Hematopoietic multipotent progenitor cell treated with erythropoietin and hydrocortisone succinate and interleukin-3 and kit ligand, for 8 days (in vitro differentiated cells): ENCODE results near the gene RTP5.
"Not testable (repeated sequence)": the region's sequence is repeated elsewhere in the genome, so short reads cannot be mapped to it uniquely, and the experiment has no call there.

Source experiments
- DNase-seq: peaks from one replicate; pipeline ENCODE4 v3.0.0-alpha.2; 2015

RTP5 gene

DNA sequence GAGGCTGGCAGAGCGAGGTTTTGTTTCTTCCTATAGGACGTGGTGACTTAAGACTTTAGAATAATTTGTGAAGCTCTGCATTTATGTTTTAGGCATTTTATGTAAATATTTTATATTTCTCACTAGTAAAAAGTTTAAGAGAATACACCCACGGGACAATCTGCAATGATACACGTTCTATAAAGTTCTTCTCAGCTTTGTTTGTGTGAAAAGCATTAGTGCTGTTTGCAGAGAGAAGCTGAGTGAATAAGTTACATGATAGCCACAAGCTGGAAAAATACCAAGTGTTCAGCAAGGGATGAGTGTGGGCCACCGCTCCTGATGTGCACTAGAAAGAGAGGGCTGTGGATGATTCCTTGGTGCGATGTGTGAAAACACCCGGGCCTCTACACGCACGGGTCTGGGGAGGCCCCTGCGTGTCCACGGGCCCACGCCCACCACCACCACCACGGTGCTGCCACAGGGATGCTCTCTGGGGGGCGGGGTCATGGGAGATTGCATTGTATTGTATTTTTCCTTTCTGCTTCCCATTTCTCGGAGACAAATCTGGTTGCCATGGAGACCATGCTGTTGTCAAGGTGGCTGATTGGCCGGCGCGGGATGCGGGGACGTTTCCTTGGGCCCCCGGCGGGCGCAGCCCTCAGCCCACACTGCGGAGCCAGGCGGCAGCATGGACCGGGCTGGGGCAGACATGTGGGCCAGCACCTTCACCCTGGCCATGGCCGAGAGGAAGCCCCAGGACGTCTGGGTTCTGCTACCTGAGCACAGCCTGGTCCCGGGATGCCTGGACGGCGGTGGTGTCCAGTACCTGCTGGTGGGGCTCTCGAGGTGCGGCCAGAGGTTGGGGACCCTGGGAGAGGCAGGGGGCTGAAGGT, at the start of gene RTP5:
Gene RTP5, plus strand, starts transcription at position 643 of the 875 bp plus-strand sequence. Its CDS starts 28 bp downstream, at position 671.
- DNase-seq = no peak

DNA sequence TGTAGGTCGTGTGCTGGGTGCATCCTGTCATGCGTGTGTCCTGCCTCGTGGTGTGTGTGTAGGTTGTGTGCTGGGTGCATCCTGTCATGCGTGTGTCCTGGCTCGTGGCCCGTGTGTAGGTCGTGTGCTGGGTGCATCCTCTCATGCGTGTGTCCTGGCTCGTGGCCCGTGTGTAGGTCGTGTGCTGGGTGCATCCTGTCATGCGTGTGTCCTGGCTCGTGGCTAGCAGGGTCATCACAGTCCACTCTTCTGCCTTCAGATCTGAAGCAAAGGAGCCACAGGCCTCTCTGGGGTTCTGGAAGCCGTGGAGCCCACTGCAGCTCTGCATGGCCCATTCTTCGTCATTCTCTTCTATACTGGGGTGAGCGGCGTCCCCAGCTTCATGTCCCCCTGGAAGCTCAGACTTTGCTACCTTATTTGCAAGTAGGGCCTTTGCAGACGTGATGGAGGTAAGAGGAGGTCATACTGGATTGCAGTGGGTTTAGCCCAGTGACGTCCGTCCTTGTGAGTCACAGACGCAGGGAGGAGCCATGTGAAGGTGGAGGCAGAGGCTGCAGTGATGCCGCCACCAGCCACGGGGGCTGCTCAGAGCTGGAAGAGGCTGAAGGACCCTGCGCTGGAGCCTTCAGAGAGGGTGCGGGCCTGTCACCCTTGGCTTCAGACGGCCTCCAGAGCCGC, 49.4 kb upstream of the RTP5 start:
- not testable (repeated sequence) for DNase-seq

DNA sequence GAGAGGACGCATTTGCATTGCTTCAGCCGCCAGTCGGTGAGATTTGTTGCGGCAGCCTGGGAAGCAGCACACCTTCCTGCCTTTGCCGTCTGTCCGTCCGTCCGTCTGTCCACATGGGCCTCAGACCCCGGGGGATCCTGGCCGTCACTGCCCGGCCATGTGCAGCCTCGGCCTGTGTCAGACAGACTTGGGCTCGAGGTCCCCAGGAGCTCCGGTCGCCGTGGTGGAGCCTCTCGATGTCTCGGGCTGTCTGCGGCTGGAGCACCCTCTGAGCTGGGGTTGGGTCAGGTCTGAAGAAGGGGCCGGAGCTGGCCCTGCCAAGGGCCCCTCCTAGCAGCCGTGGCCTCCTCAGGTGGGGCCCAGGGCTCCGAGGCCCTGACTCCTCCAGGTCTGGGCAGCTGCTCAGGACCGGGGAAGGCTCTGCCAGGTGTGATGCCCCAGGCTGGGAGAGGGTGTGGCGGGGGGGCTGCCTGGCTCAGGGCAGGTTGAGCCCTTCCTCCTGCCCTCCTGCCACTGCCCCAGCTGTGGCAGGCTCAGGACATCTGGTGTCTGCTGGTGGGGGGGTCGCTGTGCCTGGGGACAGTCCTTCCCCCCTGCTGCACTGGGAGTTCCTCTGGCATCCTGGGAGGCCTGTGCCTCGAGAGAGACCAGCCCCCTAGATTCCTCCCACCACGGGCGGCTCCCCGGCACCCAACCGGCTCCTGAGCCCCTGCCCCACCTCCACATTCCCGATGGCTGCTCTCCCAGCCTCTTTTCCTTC, 48.7 kb upstream of the RTP5 start:
- DNase-seq = no peak

DNA sequence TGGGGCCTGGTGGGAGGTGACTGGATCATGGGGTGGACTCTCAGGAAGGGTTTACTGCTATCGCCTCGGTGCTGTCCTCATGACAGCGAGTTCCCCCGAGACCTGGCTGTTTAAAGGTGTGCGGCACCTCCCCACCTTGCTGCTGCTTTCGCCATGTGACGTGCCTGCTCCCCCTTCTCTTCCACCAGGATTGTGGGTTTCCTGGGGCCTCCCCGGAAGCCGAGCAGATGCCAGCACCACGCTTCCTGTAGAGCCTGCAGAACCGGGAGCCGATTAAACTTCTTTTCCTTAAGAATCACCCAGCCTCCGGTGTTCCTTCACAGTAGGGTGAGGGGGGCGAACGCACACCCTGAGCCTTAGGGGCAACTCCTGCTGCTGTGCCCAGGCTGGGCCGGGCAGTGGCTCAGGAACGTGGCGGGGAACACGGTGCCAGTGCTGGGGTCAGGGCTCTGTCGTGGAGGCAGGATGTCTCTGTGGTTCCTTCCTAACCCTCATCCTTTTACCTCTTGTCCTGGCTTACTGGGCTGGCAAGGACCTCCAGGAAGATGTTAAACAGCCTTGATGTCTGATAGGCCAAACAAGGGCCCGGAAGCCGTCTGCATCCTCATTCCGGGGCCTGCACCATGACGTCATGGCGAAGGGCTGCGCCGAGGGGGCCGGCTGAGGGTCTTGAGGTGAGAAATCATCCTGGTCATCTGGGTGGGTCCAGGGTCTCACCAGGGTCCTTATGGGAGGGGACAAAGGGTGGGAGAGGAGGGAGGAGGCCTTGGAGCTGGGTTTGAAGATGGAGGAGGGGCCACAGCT, 47.9 kb upstream of the RTP5 start:
- no peak for DNase-seq

DNA sequence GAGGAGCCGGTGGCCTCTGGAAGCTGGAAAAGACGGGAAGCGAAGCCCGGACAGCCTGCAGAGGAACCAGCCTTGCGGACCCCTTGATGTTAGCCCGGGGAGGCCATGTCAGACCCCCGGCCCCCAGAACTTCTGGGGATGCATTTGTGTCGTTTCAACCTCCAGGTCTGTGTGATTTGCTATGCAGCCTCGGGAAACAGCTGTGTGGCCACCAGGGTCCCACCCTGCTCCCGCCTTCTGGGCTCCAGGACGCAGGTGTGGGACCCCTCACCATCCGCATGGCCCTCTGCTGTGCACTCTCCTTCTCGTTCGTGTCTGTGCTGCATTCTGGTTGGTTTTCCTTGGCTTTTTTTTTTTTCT, 47.3 kb upstream of the RTP5 start:
- no peak for DNase-seq

DNA sequence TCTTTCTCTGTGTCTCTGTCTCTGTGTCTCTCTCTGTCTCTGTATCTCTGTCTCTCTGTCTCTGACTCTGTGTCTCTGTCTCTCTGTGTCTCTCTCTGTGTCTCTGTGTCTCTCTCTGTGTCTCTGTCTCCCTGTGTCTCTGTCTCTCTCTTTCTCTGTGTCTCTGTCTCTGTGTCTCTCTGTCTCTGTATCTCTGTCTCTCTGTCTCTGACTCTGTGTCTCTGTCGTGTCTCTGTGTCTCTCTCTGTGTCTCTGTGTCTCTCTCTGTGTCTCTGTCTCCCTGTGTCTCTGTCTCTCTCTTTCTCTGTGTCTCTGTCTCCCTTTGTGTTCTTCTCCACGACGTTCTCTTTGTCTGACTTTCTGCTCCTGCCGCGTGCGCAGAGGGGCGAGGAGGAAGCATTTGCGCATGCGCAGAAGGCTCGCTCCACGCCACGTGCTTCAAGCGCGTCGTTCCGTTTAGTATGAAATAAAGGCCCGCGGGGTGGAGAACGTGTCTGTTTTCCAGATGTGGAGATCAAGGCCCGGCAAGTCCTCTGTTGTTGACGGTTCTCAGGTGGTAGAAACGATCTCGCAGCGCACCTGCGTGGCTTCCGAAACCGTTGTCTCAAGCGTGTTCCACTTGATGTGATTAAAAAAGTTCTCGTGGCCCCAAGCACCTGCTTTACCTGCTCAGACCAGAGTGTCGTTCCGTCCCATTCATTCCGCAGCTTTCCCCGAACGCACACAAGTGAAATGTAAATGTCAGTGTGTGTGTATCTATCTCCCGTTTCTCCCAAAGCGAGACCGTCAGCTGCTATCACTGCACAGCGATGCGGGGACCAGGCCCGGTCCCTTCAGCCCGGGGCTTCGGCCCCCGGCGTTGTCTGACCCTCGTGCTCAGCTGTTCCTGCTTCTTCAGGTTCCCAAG, 45.7 kb upstream of the RTP5 start:
- DNase-seq = not testable (repeated sequence)

DNA sequence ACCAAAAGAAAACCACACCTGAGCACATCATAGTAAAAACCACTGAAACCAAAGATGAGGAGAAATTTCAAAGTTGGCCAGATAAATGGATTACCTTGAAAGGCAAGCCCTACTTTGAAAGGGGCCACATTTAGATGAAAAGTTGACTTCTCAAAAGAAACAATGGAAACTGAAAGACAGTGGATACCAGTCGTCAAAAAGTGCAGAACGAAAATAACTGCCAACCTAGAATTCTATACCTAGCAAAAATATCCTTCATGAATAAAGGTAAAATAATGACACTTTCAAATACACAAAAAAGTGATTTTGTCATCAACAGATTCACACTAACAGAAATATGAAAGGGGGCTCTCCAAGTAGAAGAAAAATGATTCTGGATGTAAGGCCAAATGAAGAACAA, 42.1 kb upstream of the RTP5 start:
- DNase-seq = no peak

DNA sequence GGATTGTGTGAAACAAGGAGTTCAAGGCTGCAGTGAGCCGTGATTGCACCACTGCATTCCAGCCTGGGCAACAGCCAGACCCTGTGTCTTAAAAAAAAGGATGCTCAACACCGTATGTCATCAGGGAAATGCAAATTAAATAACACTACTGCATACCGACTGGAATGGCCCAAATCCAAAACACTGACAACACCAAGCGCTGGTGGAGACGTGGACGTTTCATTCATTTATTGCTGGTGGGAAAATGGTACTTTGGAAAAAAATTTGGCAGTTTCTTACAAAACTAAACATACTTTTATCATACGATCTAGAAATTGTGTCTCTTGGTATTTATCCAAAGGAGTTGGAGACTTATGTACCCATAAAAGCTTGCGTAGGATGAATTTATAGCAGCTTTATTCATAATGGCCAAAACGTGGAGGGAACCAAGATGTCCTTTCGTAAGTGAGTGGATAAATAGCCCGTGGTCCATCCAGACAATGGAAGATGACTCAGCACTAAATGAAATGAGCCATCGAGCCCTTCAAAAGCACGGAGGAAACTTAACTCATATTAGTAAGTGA, 36.3 kb upstream of the RTP5 start:
- no peak for DNase-seq

DNA sequence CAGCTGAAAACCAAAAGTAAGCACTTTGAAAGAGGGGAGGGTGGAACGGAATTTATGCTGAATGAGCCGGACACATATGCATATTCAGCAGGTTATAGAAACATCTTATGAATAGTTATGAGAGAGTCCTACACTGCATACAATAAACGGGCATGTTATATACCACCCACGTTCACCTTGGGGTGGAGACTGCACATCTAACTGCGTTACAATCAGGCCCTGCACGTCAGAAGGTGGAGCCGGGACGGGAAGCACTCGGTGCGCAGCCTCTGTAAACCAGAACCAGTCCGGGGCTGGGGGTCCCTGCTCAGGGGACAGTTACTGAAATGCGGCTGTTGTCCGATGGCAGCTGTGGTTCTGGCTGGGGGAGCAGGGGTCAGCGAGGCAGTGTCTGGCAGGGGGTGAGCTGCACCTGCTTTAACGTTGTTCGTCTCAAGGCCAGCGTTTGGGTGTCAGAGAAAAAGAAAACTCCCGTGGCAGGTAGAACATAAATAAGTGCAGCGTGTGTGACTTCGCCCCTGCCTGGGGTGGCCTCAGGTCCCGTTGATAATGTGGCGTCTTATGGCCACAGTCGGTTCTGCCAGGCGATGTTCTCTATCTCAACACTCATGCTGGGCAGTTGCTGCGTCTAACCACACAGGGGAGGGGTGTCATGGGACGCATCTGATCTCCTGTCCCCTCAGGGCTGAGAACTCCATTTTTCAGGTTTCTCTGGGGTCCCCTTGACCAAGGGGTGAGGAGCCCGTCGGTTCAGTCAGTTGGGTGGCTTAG, 35.6 kb upstream of the RTP5 start:
- not testable (repeated sequence) for DNase-seq

DNA sequence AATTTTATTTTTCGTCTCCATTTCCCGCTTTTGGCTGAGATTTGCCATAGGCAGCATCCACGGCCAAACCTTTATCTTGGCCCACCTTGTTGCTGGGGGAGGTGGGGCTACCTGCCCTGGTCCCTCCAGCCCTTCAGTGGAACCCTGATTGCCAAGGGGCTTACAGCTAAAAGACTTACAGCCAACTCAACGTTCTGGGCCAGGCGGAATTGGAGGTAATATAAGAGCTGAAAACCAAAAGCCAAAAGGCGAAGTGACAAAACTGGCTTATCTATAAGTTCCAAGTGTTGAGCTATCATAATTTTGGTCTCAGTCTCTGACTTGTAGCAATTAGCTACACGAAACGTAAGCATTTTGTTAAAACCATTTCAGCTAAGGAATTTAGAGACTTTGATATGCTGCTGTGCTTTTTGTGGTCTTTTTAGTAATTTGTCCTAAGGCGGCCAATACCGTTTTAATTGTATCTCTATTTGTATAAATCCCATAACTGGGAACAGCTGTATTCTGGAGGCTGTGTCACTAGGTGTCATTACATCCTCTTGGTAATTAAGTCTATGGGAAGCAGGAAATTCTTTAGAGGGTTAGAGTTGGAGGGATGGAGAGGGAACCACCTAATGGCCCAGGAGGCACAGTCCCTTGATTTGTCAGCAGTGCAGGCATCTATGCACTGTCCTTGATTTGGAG, 34.9 kb upstream of the RTP5 start:
- DNase-seq = no peak

DNA sequence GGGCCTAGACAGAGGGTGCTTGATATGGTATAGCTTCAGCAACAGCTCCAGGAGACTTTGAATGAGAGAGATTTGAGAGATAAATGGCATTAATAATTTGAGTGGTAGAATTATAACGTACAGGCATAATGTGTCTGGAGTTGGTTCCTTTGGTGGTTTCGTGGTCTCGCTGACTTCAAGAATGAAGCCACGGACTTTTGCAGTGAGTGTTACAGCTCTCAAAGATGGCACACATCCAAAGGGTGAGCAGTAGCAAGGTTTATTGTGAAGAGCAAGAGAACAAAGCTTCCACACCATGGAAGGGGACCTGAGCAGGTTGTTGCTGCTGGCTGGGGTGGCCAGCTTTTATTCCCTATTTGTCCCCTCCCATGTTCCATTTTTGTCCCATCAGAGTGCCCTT, 33.9 kb upstream of the RTP5 start:
- DNase-seq = no peak

DNA sequence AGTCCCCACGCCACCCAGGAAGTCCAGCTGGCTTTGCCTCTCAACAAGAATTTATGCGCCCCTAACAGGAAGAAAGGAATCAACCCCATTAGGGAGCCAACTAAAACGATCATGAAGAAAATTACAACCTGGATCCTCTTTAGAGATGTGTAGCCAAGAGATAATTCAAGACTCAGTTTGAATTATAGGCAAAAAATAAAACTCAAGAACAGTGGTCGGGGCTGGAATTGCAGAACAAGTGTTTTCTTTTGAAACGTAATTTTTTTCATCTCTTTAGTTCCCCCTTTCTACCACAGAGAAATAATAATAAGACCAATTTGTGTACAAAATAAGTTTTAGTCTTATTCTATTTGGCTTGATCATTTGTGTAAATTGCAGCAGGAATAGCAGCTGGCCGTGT, 33.2 kb upstream of the RTP5 start:
- DNase-seq = no peak

DNA sequence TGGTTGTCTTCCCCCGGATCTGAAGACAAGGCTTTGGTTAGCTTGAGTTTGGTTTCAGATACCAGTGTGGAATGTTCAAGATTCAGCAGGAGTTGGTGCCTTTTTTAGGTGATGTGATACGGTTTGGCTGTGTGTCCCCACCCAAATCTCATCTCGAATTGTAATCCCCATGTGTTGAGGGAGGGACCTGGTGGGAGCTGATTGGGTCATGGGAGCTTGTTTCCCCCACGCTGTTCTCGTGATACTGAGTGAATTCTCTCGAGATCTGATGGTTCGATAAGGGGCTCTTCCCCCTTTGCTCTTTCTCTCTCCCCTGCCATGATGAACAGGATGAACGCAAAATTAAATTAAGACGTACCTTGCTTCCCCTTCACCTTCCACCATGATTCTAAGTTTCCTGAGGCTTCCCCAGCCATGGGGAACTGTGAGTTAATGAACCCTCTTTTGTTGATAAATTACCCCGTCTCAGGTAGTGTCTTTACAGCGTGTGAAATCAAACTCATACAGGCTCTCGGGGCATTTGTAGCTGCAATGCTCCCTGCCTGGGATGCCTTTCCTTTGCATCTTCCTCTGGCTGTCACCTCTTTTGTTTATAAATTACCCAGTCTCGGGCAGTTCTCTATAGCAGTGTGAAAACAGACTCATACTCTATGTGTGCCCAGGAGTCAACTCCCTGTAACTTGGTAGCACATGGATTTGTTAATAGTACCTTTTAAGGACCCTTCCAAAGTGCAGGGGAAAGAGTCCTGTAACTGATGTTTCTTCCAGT, 32.1 kb upstream of the RTP5 start:
- DNase-seq = no peak

DNA sequence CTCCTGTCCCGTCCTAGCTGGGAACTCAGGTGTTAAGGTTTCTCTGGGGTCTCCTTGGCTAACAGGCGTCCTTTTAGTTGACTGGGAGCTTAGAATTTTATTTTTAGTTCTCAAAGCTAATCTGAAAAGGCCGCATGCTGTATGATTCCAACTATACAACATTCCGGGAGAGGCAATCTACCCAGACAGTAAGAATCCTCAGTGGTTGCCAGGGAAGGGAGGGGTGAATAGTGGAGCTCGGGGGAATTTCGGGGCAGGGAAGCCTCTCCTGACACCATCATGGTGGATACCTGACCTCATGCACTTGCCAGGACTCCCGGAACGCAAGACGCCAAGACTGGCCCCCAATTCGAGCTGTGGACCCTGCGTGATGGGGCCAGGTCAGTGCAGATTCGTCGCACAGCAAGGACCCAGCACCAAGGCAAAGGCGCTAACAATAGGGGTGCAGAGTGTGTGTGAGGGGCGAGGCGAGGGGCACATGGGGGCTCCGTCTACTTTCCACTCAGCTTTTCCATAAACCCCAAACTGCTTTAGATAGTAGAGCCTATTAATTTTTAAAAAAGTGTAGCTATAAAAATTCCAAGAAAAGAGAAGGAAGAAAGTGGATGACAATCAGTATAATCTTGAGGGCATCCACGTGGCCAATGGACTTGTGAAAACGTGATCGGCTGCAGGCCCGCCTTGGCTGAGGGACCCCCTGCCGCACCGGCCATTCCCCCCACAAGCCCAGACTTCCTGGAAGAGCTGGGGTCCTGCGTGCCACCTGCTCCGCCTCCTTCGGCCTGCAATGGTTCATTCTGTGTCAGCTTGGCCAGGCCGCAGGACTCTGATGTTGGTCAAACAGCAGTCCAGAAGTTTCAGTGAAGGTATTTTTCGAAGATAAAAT, 28.1 kb upstream of the RTP5 start:
- DNase-seq = no peak

DNA sequence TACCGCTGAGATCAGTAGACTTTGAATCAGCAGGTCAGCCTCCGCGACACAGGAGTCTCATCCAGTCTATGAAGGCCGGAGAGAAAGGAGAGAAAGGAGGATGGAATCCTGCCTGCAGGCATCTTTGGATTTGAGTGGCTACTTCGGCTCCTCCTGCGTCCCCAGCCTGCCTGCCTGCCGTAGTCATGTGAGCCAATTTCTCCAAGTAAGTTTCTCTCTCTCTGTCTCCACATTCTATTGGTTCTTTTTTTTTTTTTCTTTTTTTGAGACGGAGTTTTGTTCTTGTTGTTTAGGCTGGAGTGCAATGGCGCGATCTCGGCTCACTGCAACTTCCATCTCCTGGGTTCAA, 27.5 kb upstream of the RTP5 start:
- DNase-seq = no peak

DNA sequence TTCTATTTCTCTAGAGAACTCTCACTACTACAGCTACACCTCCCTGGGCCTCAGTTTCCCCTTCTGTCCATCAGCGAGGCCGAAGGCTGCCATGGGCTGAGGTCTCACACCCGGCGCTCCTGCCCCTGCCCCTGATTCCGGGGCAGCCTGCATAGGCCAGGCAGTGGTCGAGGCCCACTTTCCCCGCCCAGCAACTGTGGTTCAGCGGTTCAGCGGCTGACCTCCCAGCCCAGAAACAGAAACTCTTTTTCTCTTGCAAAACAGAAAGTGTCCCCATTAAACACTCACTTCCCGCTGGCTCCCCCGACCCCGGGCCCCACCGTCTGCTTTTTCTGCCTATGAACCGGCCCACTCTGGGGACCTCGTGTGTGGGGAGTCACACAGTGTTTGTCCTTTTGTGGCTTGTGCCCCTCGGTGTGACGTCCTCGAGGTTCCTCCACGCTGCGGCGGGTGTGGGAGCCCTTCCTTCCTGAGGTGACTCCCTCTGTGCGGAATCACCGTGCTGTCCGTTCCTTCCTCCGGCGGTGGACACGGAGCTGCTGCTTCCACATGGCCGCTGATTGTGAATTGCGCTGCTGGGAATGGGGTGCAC, 26.8 kb upstream of the RTP5 start:
- DNase-seq = peak; percentile 7

DNA sequence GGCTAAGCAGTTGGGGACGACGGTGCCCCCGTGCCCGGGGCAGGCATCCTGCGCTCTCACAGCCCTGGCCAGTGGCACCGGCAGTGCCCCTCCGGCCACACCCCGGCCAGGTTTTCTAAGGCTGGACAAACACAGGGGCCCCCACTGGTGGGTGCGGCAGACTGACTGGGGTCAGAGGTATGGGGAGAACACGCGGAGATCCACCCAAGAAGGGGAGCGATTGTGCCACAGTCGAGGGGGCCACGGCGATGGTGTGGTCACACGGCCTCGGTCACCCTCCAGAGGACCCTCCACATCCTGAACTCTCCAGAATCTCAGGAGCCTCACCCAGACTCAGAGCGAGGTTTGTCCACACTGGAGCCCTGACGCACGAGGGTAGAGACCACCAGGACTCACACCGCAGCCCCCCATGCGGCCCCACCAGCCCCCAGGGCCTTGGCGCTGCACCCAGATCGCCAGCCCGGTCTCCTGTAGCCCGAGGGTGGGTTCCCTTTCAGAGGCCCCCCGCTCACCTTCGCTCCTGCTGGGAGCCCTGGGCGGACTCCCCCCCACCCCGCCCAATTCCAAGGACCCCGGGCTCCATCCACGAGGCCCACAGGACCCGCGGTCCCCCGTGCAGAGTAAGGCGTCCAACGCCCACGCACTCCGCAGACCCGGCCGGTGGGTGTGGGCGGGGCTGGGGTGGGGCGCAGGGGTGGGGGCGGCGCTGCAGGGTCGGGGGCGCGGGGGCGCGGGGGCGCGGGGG, 26.0 kb upstream of the RTP5 start:
- no peak for DNase-seq
